Fibroblast of the aortic adventitia (primary cell): Measurements from ENCODE around the gene ZNF367. TPM values are rescaled to one million over a fixed set of nuclear protein-coding genes. Genes with fewer than 3 reads are reported as not detected.
A peak's percentile ranks its signal among the peaks of the same experiment; 100 is the strongest.

Experiments
- DNase-seq: peaks from one replicate; pipeline ENCODE4 v3.0.0-alpha.2; 2010; ENCODE audit warnings: low read depth
- H3K4me3 ChIP-seq: 2 replicates; pipeline ENCODE4 v1.5.1; 2011; ENCODE audit warnings: low read depth, mild to moderate bottlenecking, control low read depth, low read length, moderate library complexity
- CTCF ChIP-seq: IDR thresholded peaks from 2 replicates; pipeline ENCODE4 v1.5.1; 2011; ENCODE audit warnings: mild to moderate bottlenecking, low read length, control low read depth, inconsistent platforms; ENCODE audit not compliant: insufficient read depth
- total RNA-seq: library from RNA; depleted of rRNA; stranded (reverse); fragments of >200 nt; gene quantifications from 2 replicates; pipeline ENCODE4 v1.2.3, GENCODE V29; 2012; ENCODE audit warnings: low replicate concordance

The ZNF367 gene
- total RNA-seq, result 0.33 and 31.3 TPM in 2 replicates

- DNase-seq, result peak; percentile 96
- no peak for TF ChIP-seq CTCF
- peak within 1 kb of the TSS; percentile 93 for H3K4me3 ChIP-seq
Measured at GRCh38 chr9:96418083-96418919, at the start of gene ZNF367. Gene ZNF367 (minus strand): TSS chr9:96418370. CDS start chr9:96418032, 338 bp downstream.

- H3K4me3 ChIP-seq, result no peak overlapping the region
- TF ChIP-seq CTCF, result no peak
- no peak for DNase-seq
Measured at GRCh38 chr9:96467784-96468183, 49.6 kb upstream of the ZNF367 start.

GRCh38 chr9:96464426-96464825 is 46.3 kb upstream of the ZNF367 start:
- no peak overlapping the region for H3K4me3 ChIP-seq
- DNase-seq, result no peak
- no peak for TF ChIP-seq CTCF

GRCh38 chr9:96462541-96462940 is 44.4 kb upstream of the ZNF367 start:
- no peak for TF ChIP-seq CTCF

GRCh38 chr9:96461336-96461735 is 43.2 kb upstream of the ZNF367 start:
- no peak for TF ChIP-seq CTCF
- H3K4me3 ChIP-seq, result no peak overlapping the region
- no peak for DNase-seq

More at GRCh38 chr9:96462541-96462940, 44.4 kb upstream of the ZNF367 start:
- no peak overlapping the region for H3K4me3 ChIP-seq
- DNase-seq, result no peak

GRCh38 chr9:96460882-96461281 is 42.7 kb upstream of the ZNF367 start:
- TF ChIP-seq CTCF, result no peak
- peak; percentile 61 for DNase-seq
- no peak overlapping the region for H3K4me3 ChIP-seq
